Measurements from ENCODE around the gene MSANTD1.

- TF ChIP-seq MXI1 (conservative IDR thresholded peaks at IDR 0.05; ENCODE audit: poor library complexity, severe bottlenecking) (no peak), RAD21 (conservative IDR thresholded peaks at IDR 0.05) (no peak)
Observed at GRCh38 chr4:3304831-3305609, 56.1 kb downstream of the MSANTD1 start.

Data from neural cell (in vitro differentiated cells).